HCT116 (cell line): ENCODE data around the gene HDAC7.
A peak's percentile ranks its signal among the peaks of the same experiment; 100 is the strongest.

Source experiments
- CEBPB ChIP-seq: IDR thresholded peaks from 2 replicates; pipeline ENCODE4 v1.6.1; 2012; ENCODE audit warnings: low read depth
- ELF1 ChIP-seq: IDR thresholded peaks from 2 replicates; pipeline ENCODE4 v1.6.1; 2012; ENCODE audit warnings: low read depth, borderline replicate concordance
- FOSL1 ChIP-seq: IDR thresholded peaks from 2 replicates; pipeline ENCODE4 v1.6.1; 2012; ENCODE audit warnings: low read depth
- JUND ChIP-seq: IDR thresholded peaks from 2 replicates; pipeline ENCODE4 v1.6.1; 2012
- POLR2A ChIP-seq: IDR thresholded peaks from 2 replicates; pipeline ENCODE4 v1.7.0; 2011; ENCODE audit warnings: borderline replicate concordance; ENCODE audit not compliant: insufficient read depth, insufficient read length; ENCODE audit errors: extremely low read depth
- POLR2AphosphoS5 ChIP-seq: IDR thresholded peaks from 2 replicates; pipeline ENCODE4 v1.6.1; 2011; ENCODE audit warnings: mild to moderate bottlenecking, low read depth, low read length, moderate library complexity
- SIN3A ChIP-seq: IDR thresholded peaks from 2 replicates; pipeline ENCODE4 v1.6.1; 2012; ENCODE audit warnings: low read depth
- TF ChIP-seq, protein P1 (sequence below): IDR thresholded peaks from 2 replicates; pipeline ENCODE4 v1.6.1; 2012
- TF ChIP-seq, protein P2 (sequence below), 3 experiments: fragments of 200-600 bp in 1 of 3; sonication (generic) in 1 of 3; IDR thresholded peaks in 2 of 3; conservative IDR thresholded peaks in 1 of 3; 2 replicates each; pipeline ENCODE4 v1.5.1; 2012 to 2017; ENCODE audit warnings: low read depth in 2 of 3, low read length in 2 of 3, antibody characterized with exemption in 1 of 3, borderline replicate concordance in 1 of 3, control low read depth in 1 of 3, mild to moderate bottlenecking in 1 of 3, mixed read lengths in 1 of 3, mixed run types in 1 of 3, moderate library complexity in 1 of 3; ENCODE audit not compliant: insufficient read depth in 1 of 3

- TF ChIP-seq POLR2A (peak; percentile 46), JUND (no peak), ELF1 (no peak), SIN3A (no peak; the same call in 1 of the 2 replicates), CEBPB (no peak), POLR2AphosphoS5 (peak; percentile 73), FOSL1 (no peak)
- TF ChIP-seq, protein P1, sequence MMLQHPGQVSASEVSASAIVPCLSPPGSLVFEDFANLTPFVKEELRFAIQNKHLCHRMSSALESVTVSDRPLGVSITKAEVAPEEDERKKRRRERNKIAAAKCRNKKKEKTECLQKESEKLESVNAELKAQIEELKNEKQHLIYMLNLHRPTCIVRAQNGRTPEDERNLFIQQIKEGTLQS, result no peak
- TF ChIP-seq, protein P2, sequence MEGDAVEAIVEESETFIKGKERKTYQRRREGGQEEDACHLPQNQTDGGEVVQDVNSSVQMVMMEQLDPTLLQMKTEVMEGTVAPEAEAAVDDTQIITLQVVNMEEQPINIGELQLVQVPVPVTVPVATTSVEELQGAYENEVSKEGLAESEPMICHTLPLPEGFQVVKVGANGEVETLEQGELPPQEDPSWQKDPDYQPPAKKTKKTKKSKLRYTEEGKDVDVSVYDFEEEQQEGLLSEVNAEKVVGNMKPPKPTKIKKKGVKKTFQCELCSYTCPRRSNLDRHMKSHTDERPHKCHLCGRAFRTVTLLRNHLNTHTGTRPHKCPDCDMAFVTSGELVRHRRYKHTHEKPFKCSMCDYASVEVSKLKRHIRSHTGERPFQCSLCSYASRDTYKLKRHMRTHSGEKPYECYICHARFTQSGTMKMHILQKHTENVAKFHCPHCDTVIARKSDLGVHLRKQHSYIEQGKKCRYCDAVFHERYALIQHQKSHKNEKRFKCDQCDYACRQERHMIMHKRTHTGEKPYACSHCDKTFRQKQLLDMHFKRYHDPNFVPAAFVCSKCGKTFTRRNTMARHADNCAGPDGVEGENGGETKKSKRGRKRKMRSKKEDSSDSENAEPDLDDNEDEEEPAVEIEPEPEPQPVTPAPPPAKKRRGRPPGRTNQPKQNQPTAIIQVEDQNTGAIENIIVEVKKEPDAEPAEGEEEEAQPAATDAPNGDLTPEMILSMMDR (IDR thresholded peaks at IDR 0.05 in 2 of 3, conservative IDR thresholded peaks at IDR 0.05 in 1 of 3; ENCODE audit: borderline replicate concordance in 1 of 3, insufficient read depth in 1 of 3, low read depth in 2 of 3, low read length in 2 of 3), result peak in 2 of 3 experiments; percentile 22 to 40; a peak in 4 of 6 replicates
These were observed 46.4 kb downstream of the HDAC7 start, which contains the start of gene SLC48A1 for GRCh38 chr12:47773062-47773857.
